Calu3 (cell line): ENCODE data around the gene ZFPM1. TPM values are rescaled to one million over a fixed set of nuclear protein-coding genes. Genes with fewer than 3 reads are reported as not detected.

Experiments used
- BruUV-seq: library from RNA; stranded (reverse); fragments of 400-500 nt; replicated peaks from 2 replicates; lab custom pipeline; 2021; lab: Mats Ljungman, UMichigan
- CTCF ChIA-PET: fragments of 300-600 bp; sonication (Branson Sonifier 250); formaldehyde crosslinking; loops from one replicate; lab custom pipeline; 2022; ENCODE audit warnings: antibody characterized with exemption; lab: Charles Lee
- DNase-seq: peaks from one replicate; pipeline ENCODE4 v3.0.0; 2022
- H3K27ac Mint-ChIP-seq: one replicate; pipeline ENCODE4 v1.8.0; 2022; ENCODE audit warnings: mixed read lengths; ENCODE audit not compliant: unreplicated experiment
- H3K27me3 Mint-ChIP-seq: one replicate; pipeline ENCODE4 v1.8.0; 2022; ENCODE audit warnings: mixed read lengths; ENCODE audit not compliant: unreplicated experiment
- H3K36me3 Mint-ChIP-seq: one replicate; pipeline ENCODE4 v1.8.0; 2022; ENCODE audit warnings: mild to moderate bottlenecking, moderate library complexity, mixed read lengths; ENCODE audit not compliant: insufficient read depth, unreplicated experiment
- H3K4me1 Mint-ChIP-seq: one replicate; pipeline ENCODE4 v1.8.0; 2022; ENCODE audit warnings: mild to moderate bottlenecking, low read depth, mixed read lengths; ENCODE audit not compliant: unreplicated experiment
- H3K4me3 Mint-ChIP-seq: one replicate; pipeline ENCODE4 v1.8.0; 2022; ENCODE audit warnings: mild to moderate bottlenecking, low read depth, moderate library complexity, mixed read lengths; ENCODE audit not compliant: unreplicated experiment
- H3K9me3 Mint-ChIP-seq: one replicate; pipeline ENCODE4 v1.8.0; 2022; ENCODE audit warnings: low read depth, mixed read lengths; ENCODE audit not compliant: unreplicated experiment
- CTCF ChIP-seq: fragments of 200-600 bp; IDR thresholded peaks from one replicate; pipeline ENCODE4 v1.8.0; 2022; ENCODE audit warnings: antibody characterized with exemption; ENCODE audit not compliant: unreplicated experiment
- intact Hi-C: fragments of 100-400 bp; cut with micrococcal nuclease; formaldehyde crosslinking; loops from one replicate; pipeline ENCODE4 v1.10.0; 2022; ENCODE audit not compliant: unreplicated experiment
- total RNA-seq: library from RNA; stranded (reverse); gene quantifications from 2 replicates; pipeline ENCODE4 v1.2.3, GENCODE V29; 2022

Gene ZFPM1
- total RNA-seq, 1 experiment from 2014 or later, result 3.1 TPM

DNA sequence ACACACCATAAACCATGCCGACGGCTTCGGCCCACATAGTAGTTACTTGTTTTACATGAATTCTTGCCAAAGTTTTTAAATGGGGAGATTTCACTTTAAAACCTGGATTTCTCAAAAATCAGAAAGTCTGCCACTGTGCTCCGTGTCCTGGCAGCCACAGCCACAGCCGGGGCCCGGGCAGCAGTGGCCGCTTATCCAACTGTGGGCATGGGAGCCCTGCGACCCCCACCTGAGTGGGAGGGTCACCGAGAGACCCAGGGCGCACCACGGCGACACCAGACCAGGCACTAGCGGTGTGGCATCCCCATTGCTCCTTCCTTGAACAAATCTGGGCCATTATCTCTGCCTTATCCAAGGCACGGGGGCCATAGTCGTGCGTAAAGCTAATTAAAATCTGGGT lies 40.3 kb upstream of the ZFPM1 start:
- CTCF ChIA-PET, result no interaction called here
- TF ChIP-seq CTCF, result no peak
- intact Hi-C loops, result no loop called here
- Mint-ChIP-seq H3K9me3 (no peaks in the 10 kb centered on the region), H3K36me3 (no peaks in the 10 kb centered on the region), H3K4me1 (no peaks in the 10 kb centered on the region), H3K27me3 (peaks cover 39% of the 10 kb centered on the region), H3K4me3 (no peak overlapping the region), H3K27ac (no peak overlapping the region)
- no peak for DNase-seq
- BruUV-seq, result no TSS peak

- no TSS peak for BruUV-seq
- Mint-ChIP-seq H3K4me3 (no peak overlapping the region), H3K36me3 (no peaks in the 10 kb centered on the region), H3K27ac (no peak overlapping the region), H3K9me3 (no peaks in the 10 kb centered on the region), H3K27me3 (peaks cover 39% of the 10 kb centered on the region), H3K4me1 (no peaks in the 10 kb centered on the region)
- CTCF ChIA-PET, result no interaction called here
- no peak for TF ChIP-seq CTCF
- intact Hi-C loops, result no loop called here
- no peak for DNase-seq
Observed at GRCh38 chr16:88413231-88413630, 39.8 kb upstream of the ZFPM1 start.

DNA sequence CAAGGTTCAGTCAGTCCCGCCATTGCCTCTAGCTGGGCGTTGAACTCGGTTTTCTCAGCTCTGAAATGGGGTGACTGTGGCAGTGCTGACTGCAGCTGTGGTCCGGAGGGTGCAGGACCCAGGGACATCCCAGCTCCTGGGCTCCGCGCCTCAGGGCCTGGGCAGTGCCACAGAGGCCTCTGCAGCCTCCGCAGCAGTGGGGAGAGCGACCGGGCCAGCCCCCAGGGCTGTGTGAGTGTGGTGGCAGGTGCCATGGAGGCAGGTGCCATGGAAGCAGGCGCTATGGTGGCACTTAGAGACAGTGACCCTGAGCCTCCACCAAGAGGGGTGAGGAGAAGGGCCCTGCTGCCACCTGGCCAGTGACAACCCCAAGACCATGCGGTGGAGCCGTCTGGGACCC lies 39.4 kb upstream of the ZFPM1 start:
- no peak for DNase-seq
- Mint-ChIP-seq H3K4me3 (no peak overlapping the region), H3K9me3 (no peaks in the 10 kb centered on the region), H3K27me3 (peaks cover 39% of the 10 kb centered on the region), H3K27ac (no peak overlapping the region), H3K4me1 (no peaks in the 10 kb centered on the region), H3K36me3 (no peaks in the 10 kb centered on the region)
- intact Hi-C loops, result no loop called here
- BruUV-seq, result no TSS peak
- CTCF ChIA-PET, result no interaction called here
- no peak for TF ChIP-seq CTCF

GRCh38 chr16:88414521-88415380 lies 38.3 kb upstream of the ZFPM1 start:
- no TSS peak for BruUV-seq
- no peak overlapping the region for H3K4me3 Mint-ChIP-seq
- H3K9me3 Mint-ChIP-seq, result no peaks in the 10 kb centered on the region
- intact Hi-C loops, result no loop called here
- CTCF ChIA-PET, result no interaction called here
- no peaks in the 10 kb centered on the region for H3K4me1 Mint-ChIP-seq
- no peak for TF ChIP-seq CTCF
- peaks cover 39% of the 10 kb centered on the region for H3K27me3 Mint-ChIP-seq
- no peak overlapping the region for H3K27ac Mint-ChIP-seq
- H3K36me3 Mint-ChIP-seq, result no peaks in the 10 kb centered on the region
- DNase-seq, result no peak
